HG02943 (cell line): Measurements from ENCODE around the gene MRPL3.
"Not testable (repeated sequence)": the region's sequence is repeated elsewhere in the genome, so short reads cannot be mapped to it uniquely, and the experiment has no call there.

ENCODE experiments used
- ATAC-seq: cut with Tn5 transposase; IDR thresholded peaks from one replicate; pipeline ENCODE4 v1.9.1; 2021; ENCODE audit warnings: mild to moderate bottlenecking, low read depth, moderate library complexity; ENCODE audit not compliant: unreplicated experiment

MRPL3 gene

DNA sequence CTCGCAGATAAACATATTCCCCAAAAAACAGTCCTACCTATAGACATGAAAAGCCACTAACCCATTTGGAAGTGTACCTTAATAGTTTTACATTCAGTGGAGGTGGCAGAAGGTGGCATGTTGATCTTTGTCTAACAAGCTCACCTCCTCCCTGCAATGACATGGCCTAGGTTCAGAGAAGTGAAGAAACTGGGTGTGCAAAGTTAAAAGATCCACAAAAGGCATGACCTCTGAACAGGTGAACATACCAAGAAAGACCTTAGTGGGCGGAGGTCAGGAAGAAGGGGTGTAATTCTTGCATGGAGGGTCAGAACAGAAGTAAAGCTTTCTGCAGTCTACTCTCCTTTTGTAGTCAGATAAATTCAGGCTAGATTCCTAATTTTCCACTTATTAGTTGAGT, 822 bp downstream of the MRPL3 start:
- no peak for ATAC-seq

DNA sequence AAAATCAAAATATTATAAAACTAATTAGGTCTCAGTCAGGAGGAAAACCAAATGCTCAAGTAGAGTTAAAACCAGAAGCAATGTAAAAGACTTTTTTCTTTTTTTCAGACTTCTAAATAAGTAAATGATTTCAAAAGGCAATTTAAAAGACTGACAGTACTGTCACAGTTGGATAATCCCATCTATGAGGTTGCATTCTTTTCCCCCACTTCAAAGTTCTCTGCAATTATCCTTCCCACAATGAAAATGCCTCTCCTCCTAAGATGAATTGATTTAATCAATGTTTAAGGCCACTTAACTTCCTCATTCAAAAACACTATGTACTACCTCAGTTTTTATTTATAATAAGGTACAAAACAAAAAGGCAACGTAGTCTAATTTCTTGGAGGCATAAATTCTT, 8.1 kb downstream of the MRPL3 start:
- ATAC-seq = no peak

DNA sequence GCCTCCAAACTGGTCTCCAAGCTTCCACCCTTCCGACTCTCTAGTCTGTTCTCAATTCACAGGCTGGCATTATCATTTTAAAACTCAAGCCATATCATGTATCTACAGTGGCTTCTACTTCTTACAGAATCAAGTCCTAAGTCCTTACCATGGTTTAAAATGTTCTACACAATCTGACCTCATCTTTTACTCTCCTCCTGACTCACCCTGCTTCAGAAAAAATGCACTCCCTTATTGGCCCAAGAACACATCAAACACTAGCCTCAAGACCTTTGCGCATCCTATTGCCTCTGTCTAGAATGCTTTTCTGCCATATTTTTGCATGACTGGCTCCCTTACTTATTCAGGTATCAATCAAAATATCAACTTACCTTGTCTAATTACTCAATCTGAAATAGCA, 11.0 kb downstream of the MRPL3 start:
- ATAC-seq = no peak

DNA sequence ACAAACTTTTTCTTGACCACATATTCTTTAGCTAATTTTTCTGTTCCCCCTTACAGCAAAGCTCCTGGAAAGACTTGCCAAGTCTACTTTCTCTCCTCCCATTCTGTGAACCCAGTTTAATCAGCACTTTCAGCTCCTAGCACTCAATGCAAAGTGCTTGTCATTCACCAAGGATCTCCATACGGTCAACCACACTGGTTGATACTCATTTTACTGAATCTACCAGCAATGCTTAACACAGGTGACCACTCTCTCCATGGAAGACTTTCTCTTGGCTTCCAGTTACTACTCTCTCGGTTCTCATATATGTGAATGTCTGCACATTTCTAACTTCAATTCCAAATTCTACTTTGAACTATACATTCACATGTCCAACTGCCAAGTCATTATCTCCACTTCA, 11.7 kb downstream of the MRPL3 start:
- ATAC-seq = no peak

DNA sequence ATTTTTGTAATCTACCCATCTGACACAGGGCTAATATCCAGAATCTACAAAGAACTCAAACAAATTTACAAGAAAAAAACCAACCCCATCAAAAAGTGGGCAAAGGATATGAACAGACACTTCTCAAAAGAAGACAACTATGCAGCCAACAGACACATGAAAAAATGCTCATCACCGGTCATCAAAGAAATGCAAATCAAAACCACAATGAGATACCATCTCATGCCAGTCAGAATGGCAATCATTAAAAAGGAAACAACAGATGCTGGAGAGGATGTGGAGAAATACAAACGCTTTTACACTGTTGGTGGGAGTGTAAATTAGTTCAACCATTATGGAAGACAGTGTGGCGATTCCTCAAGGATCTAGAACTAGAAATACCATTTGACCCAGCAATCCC, 16.2 kb downstream of the MRPL3 start:
- not testable (repeated sequence) for ATAC-seq

DNA sequence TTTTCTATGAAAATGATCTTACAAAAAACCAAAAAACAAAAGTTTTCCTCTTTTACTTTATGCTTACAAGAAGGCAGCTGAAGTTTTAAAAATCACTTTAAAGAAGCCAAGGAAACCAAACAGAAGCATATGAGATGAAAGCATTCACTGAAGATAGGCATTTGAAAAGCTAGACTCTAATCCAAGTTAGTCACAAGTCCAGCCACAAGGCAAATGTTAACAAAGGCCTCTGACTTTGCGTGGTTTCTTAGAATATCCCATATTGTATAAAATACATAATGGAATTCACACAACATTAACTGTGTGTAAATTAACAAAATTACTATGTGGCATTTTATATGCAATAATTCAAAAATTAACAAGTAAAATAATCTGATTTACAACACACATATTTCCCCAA, 17.7 kb downstream of the MRPL3 start:
- ATAC-seq = no peak

DNA sequence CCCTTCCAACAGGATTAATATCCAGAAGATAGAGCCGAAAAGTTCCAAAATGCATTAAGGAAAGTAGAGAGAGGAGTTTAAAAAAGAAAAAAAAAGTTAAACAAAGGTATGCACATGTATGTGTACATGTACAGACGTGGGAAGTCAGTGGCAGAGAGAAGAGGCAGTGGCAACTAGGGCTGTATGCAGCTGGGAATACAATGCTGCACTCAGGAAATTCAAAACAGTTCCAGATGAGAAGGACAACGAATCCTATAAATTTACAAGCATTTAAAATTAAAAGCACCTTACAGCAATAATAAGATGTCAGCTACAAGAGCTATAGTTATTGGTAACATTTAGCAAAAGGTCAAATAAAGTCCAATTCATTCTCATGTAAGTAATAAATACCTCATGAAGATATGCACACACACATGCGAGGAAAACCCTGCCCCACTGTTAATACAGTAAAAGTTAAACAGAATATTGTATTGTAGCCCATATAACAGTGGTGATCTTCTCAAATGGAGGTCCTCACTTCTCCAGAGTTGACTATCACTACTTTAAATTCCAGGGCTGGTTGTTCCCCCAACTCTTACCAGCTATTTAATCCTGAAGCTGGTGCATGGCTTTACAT, 18.2 kb downstream of the MRPL3 start:
- no peak for ATAC-seq

DNA sequence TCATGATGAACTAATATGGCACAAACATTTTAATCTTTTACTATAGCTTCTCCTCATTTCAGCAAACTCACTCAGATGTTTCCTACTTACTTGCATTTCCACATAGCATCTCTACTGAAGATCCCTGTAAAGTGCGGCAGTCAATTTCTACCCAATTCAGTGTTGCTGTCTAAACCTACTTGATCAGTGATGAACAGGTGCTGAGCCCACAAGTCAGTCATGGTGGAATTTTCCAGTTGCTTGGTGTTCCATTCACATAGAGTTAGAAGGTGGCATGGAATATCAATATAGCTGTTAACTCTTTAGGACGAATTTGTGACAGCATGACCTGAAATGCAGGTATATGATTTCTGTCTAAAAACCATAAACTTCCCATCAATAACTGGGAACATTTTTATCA, 22.7 kb downstream of the MRPL3 start:
- no peak for ATAC-seq

DNA sequence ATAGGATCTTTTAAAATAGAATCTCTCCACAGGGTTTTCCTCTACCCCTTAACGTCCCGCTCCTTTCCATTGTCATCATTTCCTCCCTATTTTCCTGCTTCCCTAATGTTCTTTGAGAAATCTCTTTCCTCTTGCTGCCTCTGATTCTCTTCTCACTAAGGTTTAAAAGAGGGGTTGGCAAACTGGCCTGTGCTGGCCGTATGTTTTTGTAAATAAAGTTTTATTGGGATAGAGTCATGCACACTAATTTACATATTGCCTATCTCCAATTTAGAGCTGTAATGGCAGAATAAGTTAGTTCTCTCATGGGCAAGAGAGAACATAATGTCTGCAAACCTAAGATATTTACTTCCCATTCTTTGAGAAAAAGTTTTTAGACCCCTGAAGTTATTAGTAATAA, 25.0 kb downstream of the MRPL3 start:
- ATAC-seq = no peak

DNA sequence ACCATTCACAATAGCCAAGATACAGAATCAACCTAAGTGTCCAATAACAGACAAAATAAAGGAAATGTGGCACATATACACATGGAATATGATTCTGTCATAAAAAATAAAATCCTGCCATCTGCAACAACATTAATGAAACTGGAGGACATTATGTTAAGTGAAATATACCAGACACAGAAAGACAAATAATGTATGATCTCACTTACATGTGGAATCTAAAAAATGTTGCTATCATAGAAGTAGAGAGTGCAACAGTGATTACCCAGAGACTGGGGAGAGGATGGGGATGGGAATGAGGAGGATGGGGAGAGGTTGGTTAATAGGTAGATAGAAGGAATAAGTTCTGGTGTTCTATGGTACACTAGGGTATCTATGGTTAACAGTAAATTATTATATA, 28.7 kb downstream of the MRPL3 start:
- ATAC-seq = no peak

DNA sequence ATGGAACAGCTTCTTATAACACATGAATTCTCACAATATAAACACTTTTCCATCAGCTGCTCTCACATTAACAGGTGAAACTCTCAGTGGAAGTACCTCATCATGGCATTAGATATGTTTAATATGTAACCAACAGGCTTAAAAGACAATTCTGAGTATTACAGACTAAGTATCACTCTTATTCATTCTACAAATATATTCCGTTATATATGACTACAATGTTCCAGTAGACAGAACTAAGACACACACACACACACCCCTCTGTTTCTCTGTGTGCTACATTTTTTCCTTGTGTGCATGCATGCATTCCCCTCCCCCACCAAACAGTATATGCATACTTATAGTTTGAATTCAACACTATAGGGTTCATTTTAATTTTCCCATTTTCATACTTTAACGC, 32.4 kb downstream of the MRPL3 start:
- ATAC-seq = no peak

DNA sequence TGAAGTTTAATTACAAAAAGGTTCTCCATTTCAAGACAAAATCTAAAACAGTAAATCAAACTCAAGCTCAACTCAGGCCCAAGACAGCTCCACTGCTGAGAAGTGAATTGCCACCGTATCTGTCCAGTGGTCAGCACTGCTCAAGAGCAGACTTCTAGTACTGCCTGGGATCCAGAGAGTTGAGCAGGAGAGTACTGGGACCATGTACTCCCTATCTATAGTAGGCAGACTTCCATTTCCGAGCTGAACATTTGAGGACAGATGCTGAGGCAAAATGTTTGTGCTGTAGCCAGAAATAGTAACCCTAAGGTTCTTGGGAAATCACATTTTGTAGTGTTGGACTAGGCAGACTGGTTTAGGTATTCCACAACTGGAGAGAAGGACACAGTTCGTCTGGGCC, 44.1 kb downstream of the MRPL3 start:
- ATAC-seq = no peak

DNA sequence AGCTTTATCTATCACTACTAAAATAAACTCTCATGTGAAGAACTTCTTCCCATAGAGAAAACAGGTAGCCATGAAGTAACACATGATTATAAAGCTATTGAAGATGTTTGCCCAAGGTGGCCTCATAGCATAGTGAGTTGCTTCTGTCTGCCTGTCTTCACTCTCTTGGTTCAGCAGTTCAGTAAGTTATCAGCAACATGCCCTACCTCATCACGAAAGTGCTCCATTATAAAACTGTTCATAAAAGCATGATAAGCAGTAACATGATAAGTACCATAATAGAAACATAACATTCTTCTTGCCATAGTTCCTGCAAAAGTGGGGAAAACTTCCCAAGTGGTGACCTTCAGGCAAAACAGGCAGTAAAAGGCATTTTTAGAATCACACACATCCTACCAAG, 45.6 kb downstream of the MRPL3 start:
- ATAC-seq = no peak

DNA sequence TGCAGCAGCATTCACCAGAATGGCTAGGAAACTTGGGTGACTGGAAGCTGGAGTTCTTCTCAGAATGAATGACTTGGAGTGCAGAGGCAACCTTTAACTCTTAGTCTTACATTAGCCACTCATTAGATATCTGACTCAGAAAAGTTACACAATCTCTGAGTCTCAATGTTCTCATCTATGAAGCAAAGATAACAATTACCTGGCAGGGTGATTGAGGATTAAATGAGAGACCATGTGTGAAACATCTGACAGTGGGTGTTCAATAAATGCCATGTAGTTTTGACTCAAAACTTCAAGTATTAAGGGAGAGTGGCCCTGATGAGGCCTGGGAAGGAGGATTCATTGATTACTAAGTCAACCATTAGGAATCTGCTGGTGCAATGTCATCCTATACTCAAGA, 48.3 kb downstream of the MRPL3 start:
- no peak for ATAC-seq

DNA sequence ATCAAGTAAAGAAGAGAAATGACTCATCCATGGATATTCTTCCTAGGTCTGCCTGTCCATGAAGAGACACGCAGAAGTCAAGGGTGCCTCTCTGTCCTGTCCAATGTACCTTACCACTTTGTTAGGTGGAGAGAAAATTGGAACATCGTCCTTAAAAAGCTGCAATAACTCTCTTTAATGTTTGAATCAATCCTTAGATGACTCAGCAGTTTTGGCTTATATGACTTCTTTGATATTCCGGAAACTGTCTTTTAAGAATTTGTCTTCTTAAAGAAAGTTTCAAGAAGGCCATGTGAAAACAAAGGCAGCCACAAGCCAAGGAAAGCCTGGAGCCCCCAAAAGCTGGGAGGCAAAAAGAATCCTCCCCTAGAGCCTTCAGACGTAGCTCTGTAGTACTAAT, 49.2 kb downstream of the MRPL3 start:
- ATAC-seq = no peak

DNA sequence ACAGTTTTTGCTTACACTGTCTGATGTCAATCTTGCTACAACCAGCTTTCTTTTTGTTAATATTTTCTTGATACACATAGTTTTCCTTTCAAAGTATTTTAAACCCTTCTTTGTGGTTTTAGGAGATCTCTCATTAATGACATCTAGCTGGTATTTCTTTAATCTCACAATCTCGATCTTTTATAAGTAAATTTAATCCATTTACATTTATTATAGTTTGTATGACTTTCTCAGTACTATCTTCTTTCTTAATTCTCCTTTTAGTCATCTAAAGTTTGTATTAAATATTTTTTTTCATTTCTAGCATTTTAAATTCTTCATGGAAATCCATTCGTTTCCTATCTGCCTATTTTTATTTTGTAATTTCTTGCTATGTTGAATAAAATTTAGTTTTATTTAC, 55.4 kb downstream of the MRPL3 start:
- ATAC-seq = no peak

DNA sequence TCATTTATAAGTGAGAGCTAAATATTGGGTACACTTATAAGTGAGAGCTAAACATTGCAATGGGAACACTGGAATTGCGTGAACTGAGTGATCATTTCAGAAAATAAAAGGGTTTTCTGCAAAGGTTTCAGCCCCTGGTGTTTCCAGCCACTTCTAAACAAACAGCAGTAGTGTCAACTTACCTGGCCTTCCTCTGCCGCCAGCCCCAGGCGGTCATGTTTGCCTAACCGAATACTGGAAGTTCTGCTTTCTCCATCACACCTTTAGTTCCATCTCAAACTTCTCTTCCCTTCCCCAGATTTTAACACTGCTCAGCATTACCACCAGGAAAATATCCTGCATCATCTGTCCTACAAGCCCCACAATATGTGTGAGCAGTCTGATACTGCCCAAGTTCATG, 58.6 kb downstream of the MRPL3 start:
- ATAC-seq = no peak

DNA sequence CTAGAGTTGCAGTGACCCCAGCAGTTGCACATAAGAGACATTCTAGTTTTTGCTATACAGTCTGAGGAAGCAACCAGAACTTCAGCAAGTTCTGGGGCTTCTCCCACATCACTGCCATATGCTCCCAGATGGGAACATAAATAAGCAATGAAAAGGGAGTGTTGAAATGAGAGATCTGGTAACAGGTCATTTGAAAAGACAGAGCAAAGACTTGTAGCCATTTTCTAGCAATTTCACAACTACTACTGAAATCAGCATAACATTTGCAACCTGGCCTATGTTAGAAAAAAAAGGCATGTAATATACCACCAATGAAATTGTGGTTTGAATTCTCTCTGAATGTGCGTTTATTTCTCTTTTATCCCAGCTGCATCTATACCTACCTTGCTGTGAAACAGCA, 63.7 kb downstream of the MRPL3 start:
- no peak for ATAC-seq

DNA sequence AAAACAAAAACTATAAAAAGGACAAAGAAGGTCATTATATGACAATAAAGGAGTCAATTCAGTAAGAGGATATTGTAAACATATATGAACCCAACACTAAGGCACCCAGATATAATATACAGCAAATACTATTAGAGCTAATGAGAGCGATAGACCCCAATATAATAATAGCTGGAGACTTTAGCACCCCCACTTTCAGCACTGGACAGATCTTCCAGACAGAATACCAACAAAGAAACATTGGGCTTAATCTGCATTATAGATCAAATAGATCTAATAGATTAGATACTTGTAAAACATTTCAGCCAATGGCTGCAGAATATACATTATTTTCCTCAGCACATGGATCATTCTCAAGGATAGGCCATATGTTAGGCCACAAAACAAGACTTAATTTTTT, 67.8 kb downstream of the MRPL3 start:
- ATAC-seq = no peak

DNA sequence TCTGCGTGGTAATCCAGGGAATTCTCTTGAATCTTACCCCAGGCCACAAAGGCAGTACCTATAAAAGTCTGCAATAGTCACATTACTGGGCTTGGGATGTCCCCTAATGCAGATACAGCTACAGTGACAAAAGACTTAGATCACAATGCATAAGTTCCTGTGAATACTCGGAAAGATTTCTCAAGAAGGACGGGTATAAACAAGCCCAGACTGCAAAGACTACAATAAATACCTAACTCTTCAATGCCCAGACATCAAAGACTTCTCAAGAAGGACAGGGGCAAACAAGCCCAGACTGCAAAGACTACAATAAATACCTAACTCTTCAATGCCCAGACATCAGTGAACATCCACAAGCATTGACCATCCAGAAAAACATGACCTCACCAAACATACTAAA, 70.3 kb downstream of the MRPL3 start:
- no peak for ATAC-seq

DNA sequence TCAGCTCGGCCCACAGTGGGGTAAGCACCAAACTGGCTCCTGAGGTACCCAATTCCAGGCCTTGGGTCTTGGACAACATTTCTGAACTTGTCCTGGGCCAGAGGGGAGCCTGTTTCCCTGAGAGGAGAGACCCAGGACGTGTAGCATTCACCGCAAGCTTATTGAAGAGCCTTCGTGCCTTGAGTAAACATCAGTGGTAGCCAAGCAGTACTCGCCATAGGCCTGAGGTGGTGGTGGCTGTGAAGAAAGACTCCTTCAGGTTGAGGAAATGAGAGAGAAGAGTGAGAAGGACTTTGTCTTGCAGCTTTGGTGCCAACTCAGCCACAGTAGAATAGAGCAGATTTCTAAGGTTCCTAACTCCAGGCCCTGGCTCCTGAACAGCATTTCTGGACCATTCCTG, 71.0 kb downstream of the MRPL3 start:
- no peak for ATAC-seq

DNA sequence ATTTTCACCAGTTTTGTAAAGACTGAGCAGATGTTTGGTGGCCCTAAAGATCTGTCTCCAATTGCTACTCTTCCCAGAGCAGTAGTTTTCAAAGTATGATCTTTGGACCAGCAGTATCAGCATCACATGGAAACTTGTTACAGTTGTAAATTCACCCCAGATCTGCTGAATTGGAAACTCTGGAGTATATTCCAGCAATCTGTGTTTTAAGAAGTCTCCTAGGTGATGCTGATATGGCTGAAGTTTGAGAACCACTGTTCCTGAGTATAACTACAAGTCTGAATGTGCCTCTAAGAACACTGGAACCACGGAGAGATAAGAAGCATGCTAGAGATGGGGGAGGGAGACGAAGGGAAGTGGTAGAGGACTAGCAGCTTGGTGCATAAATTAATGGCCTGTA, 75.5 kb downstream of the MRPL3 start:
- ATAC-seq = no peak

DNA sequence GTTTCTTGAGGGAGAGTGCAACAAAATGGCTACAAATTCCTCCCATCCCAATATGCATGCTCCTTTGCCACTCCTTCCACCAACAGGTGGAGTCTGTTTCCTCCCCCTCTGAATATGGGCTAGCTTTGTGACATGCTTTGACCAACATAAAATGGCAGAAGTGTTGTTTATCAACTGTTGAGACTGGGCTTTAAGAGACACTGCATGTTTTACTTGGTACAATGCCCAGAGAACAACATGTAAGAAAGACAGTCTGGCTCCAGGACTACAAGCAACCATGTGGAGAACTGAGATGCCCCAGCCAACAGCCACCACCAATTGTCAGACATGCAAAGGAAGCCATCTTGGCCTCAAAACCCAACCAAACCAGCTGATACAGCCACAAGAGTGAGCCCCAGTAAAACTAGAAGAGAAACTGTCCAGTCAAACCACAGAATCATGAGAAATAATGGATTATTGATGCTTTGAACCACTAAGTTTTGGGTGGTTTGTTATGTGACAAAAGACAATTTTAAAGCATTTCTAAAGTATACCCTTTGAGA, 80.7 kb downstream of the MRPL3 start:
- no peak for ATAC-seq
